MG63 (cell line): ENCODE results near the gene ZXDC. TPM values are rescaled to one million over a fixed set of nuclear protein-coding genes. Genes with fewer than 3 reads are reported as not detected.
A peak's percentile ranks its signal among the peaks of the same experiment; 100 is the strongest.

ENCODE experiments used
- DNase-seq: peaks from one replicate; pipeline ENCODE4 v3.0.0-alpha.2; 2020
- H3K27me3 ChIP-seq: fragments of 250-450 bp; sonication (Bioruptor Pico); 2 replicates; pipeline ENCODE4 v1.5.1; 2020; ENCODE audit warnings: mild to moderate bottlenecking, moderate library complexity
- H3K36me3 ChIP-seq: fragments of 250-450 bp; sonication (Bioruptor Pico); 2 replicates; pipeline ENCODE4 v1.5.1; 2020; ENCODE audit warnings: mild to moderate bottlenecking, moderate library complexity
- H3K4me3 ChIP-seq: fragments of 250-450 bp; sonication (Bioruptor Pico); 2 replicates; pipeline ENCODE4 v1.5.1; 2020; ENCODE audit warnings: mild to moderate bottlenecking, moderate library complexity
- H3K9me3 ChIP-seq: fragments of 250-450 bp; sonication (Bioruptor Pico); 2 replicates; pipeline ENCODE4 v1.5.1; 2020; ENCODE audit warnings: mild to moderate bottlenecking, moderate library complexity
- total RNA-seq: library from RNA; depleted of rRNA; stranded (reverse); fragments of >200 nt; shearing (Covaris generic); gene quantifications from 2 replicates; pipeline ENCODE4 v1.2.3, GENCODE V29; 2014; ENCODE audit warnings: low replicate concordance

ZXDC gene
- total RNA-seq, 1 experiment from 2014 or later, result 16.3 TPM

GRCh38 chr3:126497956-126498355, 22.3 kb upstream of the ZXDC start:
- Histone ChIP-seq H3K27me3 (no peaks in the 10 kb centered on the region), H3K9me3 (no peaks in the 10 kb centered on the region), H3K36me3 (no peaks in the 10 kb centered on the region), H3K4me3 (no peak overlapping the region)
- no peak for DNase-seq

DNA sequence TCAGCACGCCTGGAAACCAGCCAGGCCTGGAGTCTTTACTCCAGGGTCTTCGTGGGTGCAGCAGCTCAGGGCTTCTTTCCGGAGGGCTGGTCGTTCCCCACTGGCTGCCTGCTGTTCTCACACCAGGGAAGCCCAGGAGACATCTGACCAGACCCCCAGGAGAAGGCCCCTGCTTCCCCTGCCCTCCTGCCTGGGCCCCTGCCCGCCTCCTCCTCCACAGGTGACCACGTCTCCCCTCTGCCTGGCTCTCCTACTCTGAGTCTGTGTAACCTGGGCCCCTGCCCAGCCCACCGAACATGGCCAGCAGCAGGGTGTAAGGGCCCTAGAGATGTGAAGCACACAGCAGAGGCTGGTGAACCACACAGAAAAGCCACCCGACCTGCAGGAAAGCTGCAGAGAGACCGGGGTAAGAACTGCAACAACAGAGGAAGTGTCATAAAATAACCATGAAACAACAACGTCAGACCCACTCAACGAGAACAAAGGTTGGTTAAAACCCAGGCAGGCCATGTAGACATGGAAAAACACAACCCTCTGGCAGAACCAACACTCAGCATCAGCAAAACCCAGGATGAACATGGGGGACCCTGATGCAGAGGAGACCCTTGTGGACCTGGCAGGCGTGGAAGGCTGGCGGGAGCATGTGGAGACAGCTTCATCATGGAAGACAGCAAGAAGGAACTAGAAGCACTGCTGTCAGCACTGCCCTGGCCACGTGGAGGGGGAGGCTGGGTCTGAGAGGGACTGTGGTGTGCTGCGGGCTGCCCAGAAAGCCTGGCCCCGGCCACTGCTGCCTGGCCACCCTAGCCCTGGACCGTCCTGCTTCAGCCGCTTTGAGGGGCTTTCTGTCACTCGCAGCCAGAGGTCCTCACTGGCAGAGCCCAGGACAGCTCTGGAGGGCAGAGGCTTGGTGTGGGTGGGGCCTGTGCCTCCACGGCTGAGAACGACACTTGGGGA, 21.5 kb upstream of the ZXDC start:
- no peak overlapping the region for H3K4me3 ChIP-seq
- no peaks in the 10 kb centered on the region for H3K9me3 ChIP-seq
- no peaks in the 10 kb centered on the region for H3K36me3 ChIP-seq
- no peak for DNase-seq
- H3K27me3 ChIP-seq, result no peaks in the 10 kb centered on the region

DNA sequence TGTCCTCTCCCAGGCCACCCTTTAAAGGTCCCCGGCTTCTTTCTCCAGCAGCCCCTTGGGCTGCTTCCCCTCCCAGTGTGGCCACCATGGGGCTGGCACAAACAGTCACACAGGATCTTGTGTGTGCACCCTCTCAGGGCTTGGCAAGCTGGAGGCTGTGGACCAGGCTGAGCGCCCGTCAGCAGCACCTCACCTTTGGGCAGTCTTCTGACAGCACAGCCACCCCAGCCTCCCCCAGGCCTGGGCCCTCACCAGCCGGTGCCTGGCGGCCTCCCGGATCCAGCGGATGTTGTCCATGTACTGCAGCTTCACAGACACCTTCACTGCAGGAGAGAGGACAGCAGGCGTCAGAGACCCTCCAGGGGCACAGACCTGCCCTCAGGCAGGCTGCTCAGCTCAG, 20.1 kb upstream of the ZXDC start:
- Histone ChIP-seq H3K4me3 (no peak overlapping the region), H3K9me3 (no peaks in the 10 kb centered on the region), H3K36me3 (no peaks in the 10 kb centered on the region), H3K27me3 (no peaks in the 10 kb centered on the region)
- DNase-seq, result no peak

DNA sequence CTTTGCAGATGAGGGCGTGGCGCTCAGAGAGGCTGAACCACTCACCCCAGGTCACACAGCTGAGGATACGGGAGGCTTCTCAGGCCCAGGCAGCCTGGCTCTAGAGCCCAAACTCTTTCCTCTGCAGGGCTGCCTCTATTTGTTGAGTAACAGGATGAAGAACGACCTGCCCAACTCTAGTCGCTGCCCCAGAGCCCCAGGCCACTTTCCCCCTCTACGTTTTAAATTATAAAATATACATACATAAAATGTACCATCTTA, 19.2 kb upstream of the ZXDC start:
- H3K9me3 ChIP-seq, result no peaks in the 10 kb centered on the region
- DNase-seq, result no peak

DNA sequence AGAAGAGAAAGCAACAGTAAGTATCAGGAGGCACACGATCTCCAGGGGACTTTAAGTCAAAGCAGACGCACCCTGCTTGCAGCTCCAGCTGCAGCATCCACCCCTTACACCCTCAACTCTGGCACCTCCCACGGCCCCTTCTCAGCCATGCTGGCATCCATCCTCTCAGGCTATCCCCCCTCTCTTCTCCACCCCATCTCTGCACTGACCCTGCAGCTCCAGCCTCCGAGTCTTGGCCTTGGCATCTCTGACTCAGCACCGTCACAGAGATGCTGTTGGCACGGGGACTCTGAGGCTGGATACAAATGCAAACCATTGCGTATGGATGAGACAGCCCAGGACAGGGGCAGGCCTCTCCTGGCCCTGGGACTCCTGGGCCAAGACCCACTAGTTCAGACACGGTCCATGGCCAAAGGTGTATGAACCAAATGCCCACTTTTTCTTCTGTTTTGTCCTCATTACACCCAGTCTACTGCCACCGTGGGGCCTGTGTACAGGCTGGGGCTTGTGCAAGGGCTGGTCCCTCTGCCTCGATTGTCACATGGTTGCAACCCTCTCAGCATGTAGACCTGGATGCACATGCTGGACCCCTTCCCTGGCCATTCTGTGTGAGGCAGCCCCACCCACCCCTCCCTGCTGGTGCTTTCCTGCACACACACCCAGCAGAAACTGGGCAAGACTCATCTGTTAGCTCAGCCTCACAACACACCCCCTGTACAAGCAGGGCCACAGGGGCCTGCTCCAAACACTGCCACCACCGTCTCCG, 18.7 kb upstream of the ZXDC start:
- H3K9me3 ChIP-seq, result no peaks in the 10 kb centered on the region
- H3K27me3 ChIP-seq, result no peaks in the 10 kb centered on the region
- no peak overlapping the region for H3K4me3 ChIP-seq
- peak; percentile 90 for DNase-seq
- H3K36me3 ChIP-seq, result no peaks in the 10 kb centered on the region

More for the DNA sequence above, 19.2 kb upstream of the ZXDC start:
- H3K4me3 ChIP-seq, result no peak overlapping the region
- no peaks in the 10 kb centered on the region for H3K27me3 ChIP-seq
- no peaks in the 10 kb centered on the region for H3K36me3 ChIP-seq

DNA sequence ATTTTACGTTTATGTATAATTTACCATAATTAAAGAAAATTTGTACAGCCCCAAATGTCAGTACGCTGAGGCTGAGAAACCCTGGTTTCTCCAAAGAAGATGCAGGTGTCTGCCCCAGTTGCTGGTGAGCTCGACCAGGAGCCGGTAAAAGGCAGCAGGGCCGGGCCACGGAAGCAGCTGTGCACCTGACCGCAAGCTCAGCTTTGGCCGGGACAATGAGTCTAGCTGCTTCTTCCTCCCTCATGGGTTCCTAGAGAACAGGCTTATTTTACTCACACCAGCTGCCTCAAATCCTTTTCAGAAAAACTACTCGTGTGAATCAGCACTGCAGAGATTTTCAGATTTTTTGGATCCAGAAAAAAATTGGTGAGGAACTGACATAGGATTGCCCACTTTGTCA, 18.0 kb upstream of the ZXDC start:
- DNase-seq, result no peak
- no peaks in the 10 kb centered on the region for H3K27me3 ChIP-seq
- no peaks in the 10 kb centered on the region for H3K36me3 ChIP-seq
- H3K9me3 ChIP-seq, result no peaks in the 10 kb centered on the region
- H3K4me3 ChIP-seq, result no peak overlapping the region

DNA sequence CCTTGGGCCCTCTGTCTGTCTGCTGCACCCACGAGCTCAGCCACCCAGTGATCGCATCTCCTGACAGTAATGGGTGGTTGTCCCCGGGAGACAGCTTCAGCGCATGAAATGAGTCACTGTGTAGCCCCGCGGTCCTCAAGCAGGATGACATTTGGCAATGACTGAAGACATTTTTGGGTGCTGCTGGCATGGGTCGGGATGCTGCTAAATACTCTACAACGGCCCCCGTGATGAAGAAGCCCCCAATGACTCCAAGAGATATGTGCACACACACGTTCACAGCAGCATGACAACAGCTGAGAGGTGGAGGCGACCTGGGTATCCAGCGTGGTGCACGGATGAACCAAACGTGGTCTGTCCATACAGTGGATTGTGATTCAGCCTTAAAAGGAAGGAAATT, 17.4 kb upstream of the ZXDC start:
- DNase-seq, result no peak
- Histone ChIP-seq H3K27me3 (no peaks in the 10 kb centered on the region), H3K9me3 (no peaks in the 10 kb centered on the region), H3K4me3 (no peak overlapping the region), H3K36me3 (no peaks in the 10 kb centered on the region)

GRCh38 chr3:126491221-126492013, 15.7 kb upstream of the ZXDC start:
- no peak for DNase-seq
- Histone ChIP-seq H3K27me3 (no peaks in the 10 kb centered on the region), H3K9me3 (no peaks in the 10 kb centered on the region), H3K4me3 (no peak overlapping the region), H3K36me3 (no peaks in the 10 kb centered on the region)

- no peaks in the 10 kb centered on the region for H3K36me3 ChIP-seq
- H3K27me3 ChIP-seq, result no peaks in the 10 kb centered on the region
- no peaks in the 10 kb centered on the region for H3K9me3 ChIP-seq
- DNase-seq, result no peak
- H3K4me3 ChIP-seq, result no peak overlapping the region
Measured at GRCh38 chr3:126490619-126491018, 14.9 kb upstream of the ZXDC start.

DNA sequence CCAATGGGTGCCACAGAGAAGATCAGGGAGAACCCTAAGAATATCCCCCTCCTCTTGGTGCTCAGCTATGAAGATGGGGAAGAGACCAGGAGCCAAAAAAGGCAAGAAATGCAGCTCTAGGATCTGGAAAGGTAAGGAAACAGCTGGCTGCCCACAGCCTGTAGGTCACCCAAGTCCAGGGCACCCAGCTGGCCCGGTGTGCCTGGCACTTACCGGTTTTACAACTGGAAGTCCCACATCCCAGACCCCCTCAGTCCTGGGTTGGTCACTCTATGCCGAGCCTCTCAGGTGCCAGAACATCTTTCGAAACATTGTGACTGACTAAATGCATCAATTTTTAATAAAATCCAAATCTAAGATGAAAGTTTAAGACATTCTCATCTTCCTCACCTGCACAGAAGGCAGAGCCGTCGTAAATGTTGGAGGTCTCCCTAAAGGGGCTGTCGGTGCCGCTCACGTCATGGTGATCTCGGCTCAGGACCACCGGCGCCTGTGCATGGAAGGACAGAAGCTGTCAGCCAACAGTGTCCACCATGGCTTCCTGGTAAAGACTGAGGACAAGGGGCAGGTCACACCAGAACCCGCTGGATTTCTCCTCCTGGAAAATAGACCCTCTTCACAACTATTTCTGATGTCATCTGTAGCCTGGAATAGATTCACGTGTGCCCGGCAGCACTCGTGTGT, 13.3 kb upstream of the ZXDC start:
- Histone ChIP-seq H3K27me3 (no peaks in the 10 kb centered on the region), H3K9me3 (no peaks in the 10 kb centered on the region), H3K4me3 (no peak overlapping the region), H3K36me3 (no peaks in the 10 kb centered on the region)
- no peak for DNase-seq

GRCh38 chr3:126488185-126488584, 12.5 kb upstream of the ZXDC start:
- H3K4me3 ChIP-seq, result no peak overlapping the region
- DNase-seq, result no peak
- H3K9me3 ChIP-seq, result no peaks in the 10 kb centered on the region
- H3K27me3 ChIP-seq, result no peaks in the 10 kb centered on the region
- no peaks in the 10 kb centered on the region for H3K36me3 ChIP-seq

- no peaks in the 10 kb centered on the region for H3K27me3 ChIP-seq
- H3K9me3 ChIP-seq, result no peaks in the 10 kb centered on the region
- H3K4me3 ChIP-seq, result no peak overlapping the region
- DNase-seq, result peak; percentile 38
- no peaks in the 10 kb centered on the region for H3K36me3 ChIP-seq
Measured at GRCh38 chr3:126487151-126487771, 11.6 kb upstream of the ZXDC start.

- Histone ChIP-seq H3K9me3 (no peaks in the 10 kb centered on the region), H3K36me3 (no peaks in the 10 kb centered on the region), H3K27me3 (no peaks in the 10 kb centered on the region), H3K4me3 (no peak overlapping the region)
- DNase-seq, result no peak
Measured at GRCh38 chr3:126486360-126486847, 10.7 kb upstream of the ZXDC start.

DNA sequence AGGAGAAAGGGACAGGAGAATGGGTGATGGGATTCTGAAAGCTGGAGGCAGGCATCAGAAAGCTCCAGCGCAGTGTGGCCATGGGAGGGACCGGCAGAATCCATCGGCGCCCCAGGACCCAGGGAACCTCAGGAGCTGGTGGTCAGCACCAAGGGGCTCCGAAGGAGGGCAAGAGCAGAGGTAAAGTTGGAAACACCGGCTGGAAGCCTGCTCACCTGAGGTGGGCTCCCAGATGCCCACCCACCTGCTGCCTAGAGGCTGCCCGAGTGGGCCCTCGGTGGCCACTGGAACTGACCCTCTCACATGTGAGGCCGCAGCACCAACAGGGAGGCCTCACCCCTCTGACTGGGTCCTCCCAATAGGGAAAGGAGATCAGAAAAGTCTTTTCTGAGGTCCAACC, 10.3 kb upstream of the ZXDC start:
- no peaks in the 10 kb centered on the region for H3K36me3 ChIP-seq
- no peak for DNase-seq
- no peaks in the 10 kb centered on the region for H3K9me3 ChIP-seq
- no peaks in the 10 kb centered on the region for H3K27me3 ChIP-seq
- no peak overlapping the region for H3K4me3 ChIP-seq

- no peaks in the 10 kb centered on the region for H3K36me3 ChIP-seq
- no peak for DNase-seq
- no peaks in the 10 kb centered on the region for H3K27me3 ChIP-seq
- no peak overlapping the region for H3K4me3 ChIP-seq
- no peaks in the 10 kb centered on the region for H3K9me3 ChIP-seq
Measured at GRCh38 chr3:126485176-126485897, 9.6 kb upstream of the ZXDC start.

- no peak for DNase-seq
- Histone ChIP-seq H3K9me3 (no peaks in the 10 kb centered on the region), H3K36me3 (no peaks in the 10 kb centered on the region), H3K27me3 (no peaks in the 10 kb centered on the region), H3K4me3 (no peak overlapping the region)
Measured at GRCh38 chr3:126484662-126485061, 9.0 kb upstream of the ZXDC start.
